BLaER1 treated with 17β-estradiol and CSF1 and Interleukin-3, amounts not matched to agents 10 nM and 100 nM (cell line): ENCODE results near the gene PIP5K1C.

Experiments used
- H3K27ac ChIP-seq, 11 experiments: shearing (Covaris generic); formaldehyde crosslinking; 2 replicates each; pipeline ENCODE4 v1.8.1; 2022
- H3K27me3 ChIP-seq, 11 experiments: shearing (Covaris generic); formaldehyde crosslinking; 2 replicates each; pipeline ENCODE4 v1.8.1; 2022
- H3K36me3 ChIP-seq, 11 experiments: shearing (Covaris generic); formaldehyde crosslinking; 2 replicates each; pipeline ENCODE4 v1.8.1; 2022
- H3K4me1 ChIP-seq, 10 experiments: shearing (Covaris generic); formaldehyde crosslinking; 2 replicates each; pipeline ENCODE4 v1.8.1; 2022
- H3K4me2 ChIP-seq, 11 experiments: shearing (Covaris generic); formaldehyde crosslinking; 2 replicates each; pipeline ENCODE4 v1.8.1; 2022
- H3K4me3 ChIP-seq, 10 experiments: shearing (Covaris generic); formaldehyde crosslinking; 2 replicates each; pipeline ENCODE4 v1.8.1; 2022
- H3K9ac ChIP-seq, 11 experiments: shearing (Covaris generic); formaldehyde crosslinking; 2 replicates each; pipeline ENCODE4 v1.8.1; 2022
- H3K9me3 ChIP-seq, 11 experiments: shearing (Covaris generic); formaldehyde crosslinking; replicated peaks in 1 of 11; 2 replicates each; pipeline ENCODE4 v1.8.1; 2022
- H4K20me1 ChIP-seq, 11 experiments: shearing (Covaris generic); formaldehyde crosslinking; 2 replicates each; pipeline ENCODE4 v1.8.1; 2022
- Cebpa-rat ChIP-seq, 11 experiments: shearing (Covaris generic); IDR thresholded peaks; 2 replicates each; pipeline ENCODE4 v1.8.1; 2022

The PIP5K1C gene, protein sequence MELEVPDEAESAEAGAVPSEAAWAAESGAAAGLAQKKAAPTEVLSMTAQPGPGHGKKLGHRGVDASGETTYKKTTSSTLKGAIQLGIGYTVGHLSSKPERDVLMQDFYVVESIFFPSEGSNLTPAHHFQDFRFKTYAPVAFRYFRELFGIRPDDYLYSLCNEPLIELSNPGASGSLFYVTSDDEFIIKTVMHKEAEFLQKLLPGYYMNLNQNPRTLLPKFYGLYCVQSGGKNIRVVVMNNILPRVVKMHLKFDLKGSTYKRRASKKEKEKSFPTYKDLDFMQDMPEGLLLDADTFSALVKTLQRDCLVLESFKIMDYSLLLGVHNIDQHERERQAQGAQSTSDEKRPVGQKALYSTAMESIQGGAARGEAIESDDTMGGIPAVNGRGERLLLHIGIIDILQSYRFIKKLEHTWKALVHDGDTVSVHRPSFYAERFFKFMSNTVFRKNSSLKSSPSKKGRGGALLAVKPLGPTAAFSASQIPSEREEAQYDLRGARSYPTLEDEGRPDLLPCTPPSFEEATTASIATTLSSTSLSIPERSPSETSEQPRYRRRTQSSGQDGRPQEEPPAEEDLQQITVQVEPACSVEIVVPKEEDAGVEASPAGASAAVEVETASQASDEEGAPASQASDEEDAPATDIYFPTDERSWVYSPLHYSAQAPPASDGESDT

GRCh38 chr19:3700242-3701032 is at the start of gene PIP5K1C:
Gene PIP5K1C (minus strand): TSS chr19:3700468. CDS start chr19:3700390, 78 bp downstream.
- Histone ChIP-seq H3K36me3 (peaks cover 0 to 17% (median 3%) of the 10 kb centered on the region in 11 experiments; a peak in 12 of 22 replicates), H3K27me3 (no peaks in the 10 kb centered on the region), H4K20me1 (peaks cover 30 to 44% (median 37%) of the 10 kb centered on the region in 11 experiments), H3K9me3 (no peaks in the 10 kb centered on the region), H3K4me1 (peaks cover 16 to 27% (median 18%) of the 10 kb centered on the region in 10 experiments), H3K27ac (peak within 1 kb of the TSS; percentile 71 to 82 (median 79)), H3K4me3 (peak within 1 kb of the TSS; percentile 81 to 100 (median 96)), H3K9ac (peak within 1 kb of the TSS; percentile 84 to 94 (median 88)), H3K4me2 (peak within 1 kb of the TSS; percentile 93 to 99 (median 97))
- TF ChIP-seq Cebpa-rat (IDR thresholded peaks at IDR 0.05) = no peak

- Histone ChIP-seq H3K4me3 (no peak overlapping the region), H3K4me1 (peaks cover 0 to 9% (median 8%) of the 10 kb centered on the region in 10 experiments; a peak in 15 of 20 replicates), H4K20me1 (peaks cover 0 to 4% (median 0%) of the 10 kb centered on the region in 11 experiments; a peak in 2 of 22 replicates), H3K36me3 (peaks cover 38 to 51% (median 46%) of the 10 kb centered on the region in 11 experiments; a peak in 21 of 22 replicates), H3K9me3 (no peaks in the 10 kb centered on the region), H3K4me2 (no peak overlapping the region), H3K9ac (no peak overlapping the region), H3K27me3 (no peaks in the 10 kb centered on the region), H3K27ac (no peak overlapping the region)
- no peak for TF ChIP-seq Cebpa-rat (IDR thresholded peaks at IDR 0.05)
Measured at GRCh38 chr19:3748965-3749364, 48.7 kb upstream of the PIP5K1C start.

GRCh38 chr19:3746371-3747056 is 46.2 kb upstream of the PIP5K1C start:
- no peak for TF ChIP-seq Cebpa-rat (IDR thresholded peaks at IDR 0.05)
- H3K9me3 ChIP-seq = 0 out of 22 replicates have a peak, but pooled peaks cover 0 to 5% (median 0%) of the 10 kb centered on the region in 11 experiments
- no peak overlapping the region for H3K4me2 ChIP-seq
- H3K4me1 ChIP-seq = no peaks in the 10 kb centered on the region
- H3K27me3 ChIP-seq = no peaks in the 10 kb centered on the region
- peaks cover 0 to 4% (median 0%) of the 10 kb centered on the region in 11 experiments; a peak in 1 of 22 replicates for H4K20me1 ChIP-seq
- peaks cover 16 to 27% (median 23%) of the 10 kb centered on the region in 11 experiments; a peak in 21 of 22 replicates for H3K36me3 ChIP-seq
- H3K9ac ChIP-seq = no peak overlapping the region
- no peak overlapping the region for H3K4me3 ChIP-seq
- no peak overlapping the region for H3K27ac ChIP-seq

GRCh38 chr19:3745363-3746045 is 45.2 kb upstream of the PIP5K1C start:
- H3K9ac ChIP-seq = no peak overlapping the region
- TF ChIP-seq Cebpa-rat (IDR thresholded peaks at IDR 0.05) = no peak

DNA sequence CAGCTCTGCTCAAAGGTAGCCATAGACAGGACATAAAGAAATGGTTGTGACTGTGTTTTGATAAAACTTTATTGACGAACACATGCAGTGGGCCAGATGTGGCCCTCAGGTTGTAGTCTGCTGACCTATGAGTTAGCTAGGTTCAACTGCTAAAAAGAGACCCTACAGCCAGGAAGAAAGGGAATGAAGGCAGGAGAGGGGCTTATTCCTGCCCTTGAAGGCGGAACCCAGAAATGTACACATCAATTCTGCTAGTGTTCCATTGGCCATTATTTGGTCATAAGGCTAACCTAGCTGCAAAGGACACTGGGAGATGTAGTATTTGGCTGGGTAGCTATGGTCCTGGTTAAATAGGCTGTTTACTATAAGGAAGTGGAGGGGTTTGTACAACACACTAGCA is 43.2 kb upstream of the PIP5K1C start:
- no peaks in the 10 kb centered on the region for H3K27me3 ChIP-seq
- 0 out of 22 replicates have a peak, but pooled peaks cover 0 to 5% (median 0%) of the 10 kb centered on the region in 11 experiments for H3K9me3 ChIP-seq
- H3K36me3 ChIP-seq = no peaks in the 10 kb centered on the region
- no peak overlapping the region for H3K4me3 ChIP-seq
- no peak overlapping the region for H3K4me2 ChIP-seq
- no peak overlapping the region for H3K9ac ChIP-seq
- H4K20me1 ChIP-seq = peaks cover 0 to 4% (median 0%) of the 10 kb centered on the region in 11 experiments; a peak in 1 of 22 replicates
- H3K4me1 ChIP-seq = peaks cover 0 to 12% (median 0%) of the 10 kb centered on the region in 10 experiments; a peak in 3 of 20 replicates
- H3K27ac ChIP-seq = no peak overlapping the region
- TF ChIP-seq Cebpa-rat (IDR thresholded peaks at IDR 0.05) = no peak

More at GRCh38 chr19:3745363-3746045, 45.2 kb upstream of the PIP5K1C start:
- Histone ChIP-seq H3K4me1 (no peaks in the 10 kb centered on the region), H3K9me3 (0 out of 22 replicates have a peak, but pooled peaks cover 0 to 5% (median 0%) of the 10 kb centered on the region in 11 experiments), H3K27ac (no peak overlapping the region), H3K4me2 (no peak overlapping the region), H3K4me3 (no peak overlapping the region), H3K27me3 (no peaks in the 10 kb centered on the region), H4K20me1 (peaks cover 0 to 4% (median 0%) of the 10 kb centered on the region in 11 experiments; a peak in 1 of 22 replicates), H3K36me3 (peaks cover 6 to 16% (median 13%) of the 10 kb centered on the region in 11 experiments; a peak in 21 of 22 replicates)

- Histone ChIP-seq H3K27ac (no peak overlapping the region), H3K9ac (no peak overlapping the region), H3K4me3 (no peak overlapping the region), H3K27me3 (no peaks in the 10 kb centered on the region), H3K9me3 (0 out of 22 replicates have a peak, but pooled peaks cover 0 to 5% (median 0%) of the 10 kb centered on the region in 11 experiments), H3K4me1 (peaks cover 0 to 12% (median 0%) of the 10 kb centered on the region in 10 experiments; a peak in 3 of 20 replicates), H3K4me2 (no peak overlapping the region), H4K20me1 (no peaks in the 10 kb centered on the region), H3K36me3 (no peaks in the 10 kb centered on the region)
- TF ChIP-seq Cebpa-rat (IDR thresholded peaks at IDR 0.05) = no peak
Measured at GRCh38 chr19:3740431-3740830, 40.2 kb upstream of the PIP5K1C start.

DNA sequence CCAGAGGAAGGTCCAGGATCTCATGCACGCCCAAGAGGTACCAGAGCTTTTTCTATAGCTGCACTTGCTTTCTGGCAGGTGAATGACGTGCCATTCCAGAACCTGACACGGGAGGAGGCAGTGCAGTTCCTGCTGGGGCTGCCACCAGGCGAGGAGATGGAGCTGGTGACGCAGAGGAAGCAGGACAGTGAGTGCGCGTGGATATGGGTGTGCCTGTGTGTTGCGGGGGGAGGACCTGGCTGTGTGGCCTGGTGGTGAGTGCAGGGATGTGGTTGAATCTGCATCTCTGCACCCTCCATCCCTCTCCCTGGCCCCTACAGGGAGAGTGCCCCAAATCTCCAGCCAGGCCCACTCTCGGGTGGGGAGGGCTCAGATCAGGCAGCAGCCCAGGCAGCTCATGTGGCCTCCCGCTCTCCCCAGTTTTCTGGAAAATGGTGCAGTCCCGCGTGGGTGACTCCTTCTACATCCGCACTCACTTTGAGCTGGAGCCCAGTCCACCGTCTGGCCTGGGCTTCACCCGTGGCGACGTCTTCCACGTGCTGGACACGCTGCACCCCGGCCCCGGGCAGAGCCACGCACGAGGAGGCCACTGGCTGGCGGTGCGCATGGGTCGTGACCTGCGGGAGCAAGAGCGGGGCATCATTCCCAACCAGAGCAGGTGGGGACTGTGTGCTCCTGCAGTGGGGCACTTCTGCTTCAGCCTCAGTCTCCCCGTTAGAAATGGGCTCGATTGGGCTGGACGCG is 38.4 kb upstream of the PIP5K1C start:
- no peaks in the 10 kb centered on the region for H3K36me3 ChIP-seq
- H3K27me3 ChIP-seq = no peaks in the 10 kb centered on the region
- H3K9me3 ChIP-seq = 0 out of 22 replicates have a peak, but pooled peaks cover 0 to 5% (median 0%) of the 10 kb centered on the region in 11 experiments
- H3K4me2 ChIP-seq = no peak overlapping the region
- TF ChIP-seq Cebpa-rat (IDR thresholded peaks at IDR 0.05) = no peak
- peaks cover 0 to 12% (median 2%) of the 10 kb centered on the region in 10 experiments; a peak in 5 of 20 replicates for H3K4me1 ChIP-seq
- H3K9ac ChIP-seq = no peak overlapping the region
- no peaks in the 10 kb centered on the region for H4K20me1 ChIP-seq
- H3K27ac ChIP-seq = no peak overlapping the region
- no peak overlapping the region for H3K4me3 ChIP-seq
